ENCODE data around the gene FOXI1.

Gene FOXI1

DNA sequence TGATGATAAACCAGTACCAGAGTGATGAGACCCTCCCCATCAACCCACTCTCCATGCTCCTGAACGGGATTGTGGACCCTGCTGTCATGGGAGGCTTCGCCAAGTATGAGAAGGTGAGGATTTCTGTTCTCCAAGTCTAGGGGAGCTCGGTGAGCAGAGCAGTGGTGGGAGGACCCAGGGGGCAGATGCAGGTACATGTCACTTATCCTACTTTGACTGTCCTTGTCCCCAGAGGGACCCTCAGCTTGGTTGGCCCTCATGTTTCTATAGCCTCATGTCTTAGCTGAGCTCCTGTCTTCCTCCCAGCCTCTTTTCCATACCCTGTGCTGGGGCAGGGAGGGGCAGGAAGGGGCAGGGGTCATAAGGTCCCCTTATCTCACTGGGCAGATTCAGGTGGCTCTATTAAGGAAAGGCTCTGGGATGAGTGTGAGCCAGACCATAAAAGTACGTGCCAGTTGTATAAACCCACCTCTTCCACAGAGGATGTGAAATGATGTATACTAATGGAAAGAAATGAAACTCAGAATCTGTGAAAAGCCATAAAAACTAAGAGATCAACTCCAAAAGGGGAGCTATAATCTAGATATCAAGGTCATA is 38.0 kb upstream of the FOXI1 start:
- Histone ChIP-seq H3K27me3 (peaks cover 0 to 5% of the 10 kb centered on the region in 2 donors), H3K9me3 (no peaks in the 10 kb centered on the region), H3K27ac (no peak overlapping the region), H3K4me1 (no peaks in the 10 kb centered on the region), H3K36me3 (no peaks in the 10 kb centered on the region), H3K4me3 (no peak overlapping the region)
- TF ChIP-seq, protein P1, sequence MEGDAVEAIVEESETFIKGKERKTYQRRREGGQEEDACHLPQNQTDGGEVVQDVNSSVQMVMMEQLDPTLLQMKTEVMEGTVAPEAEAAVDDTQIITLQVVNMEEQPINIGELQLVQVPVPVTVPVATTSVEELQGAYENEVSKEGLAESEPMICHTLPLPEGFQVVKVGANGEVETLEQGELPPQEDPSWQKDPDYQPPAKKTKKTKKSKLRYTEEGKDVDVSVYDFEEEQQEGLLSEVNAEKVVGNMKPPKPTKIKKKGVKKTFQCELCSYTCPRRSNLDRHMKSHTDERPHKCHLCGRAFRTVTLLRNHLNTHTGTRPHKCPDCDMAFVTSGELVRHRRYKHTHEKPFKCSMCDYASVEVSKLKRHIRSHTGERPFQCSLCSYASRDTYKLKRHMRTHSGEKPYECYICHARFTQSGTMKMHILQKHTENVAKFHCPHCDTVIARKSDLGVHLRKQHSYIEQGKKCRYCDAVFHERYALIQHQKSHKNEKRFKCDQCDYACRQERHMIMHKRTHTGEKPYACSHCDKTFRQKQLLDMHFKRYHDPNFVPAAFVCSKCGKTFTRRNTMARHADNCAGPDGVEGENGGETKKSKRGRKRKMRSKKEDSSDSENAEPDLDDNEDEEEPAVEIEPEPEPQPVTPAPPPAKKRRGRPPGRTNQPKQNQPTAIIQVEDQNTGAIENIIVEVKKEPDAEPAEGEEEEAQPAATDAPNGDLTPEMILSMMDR (IDR thresholded peaks at IDR 0.05), result no peak
- no peak for DNase-seq
- intact Hi-C loops (cut with DNase I; ENCODE audit: low total_unique reads), result no loop called here

DNA sequence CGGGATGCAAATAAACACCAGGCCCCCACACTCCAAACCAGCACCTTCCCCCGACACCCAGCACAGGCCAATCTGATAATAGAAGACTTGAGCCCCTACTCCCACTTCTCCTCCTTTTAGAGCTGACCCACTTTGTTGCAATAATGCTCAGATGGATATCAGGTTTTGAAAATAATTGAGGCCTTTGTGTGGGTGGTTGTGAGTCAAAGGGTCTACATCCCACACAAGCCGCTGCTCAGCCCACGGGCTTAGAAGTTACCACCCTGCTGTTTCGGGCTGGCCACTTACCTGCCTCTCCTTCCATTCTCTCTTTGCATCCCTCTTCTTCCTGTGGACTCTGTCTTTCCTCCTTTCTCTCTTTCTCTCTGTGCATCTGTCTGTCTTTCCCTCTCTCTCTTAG is 36.2 kb upstream of the FOXI1 start:
- intact Hi-C loops (cut with DNase I; ENCODE audit: low total_unique reads), result no loop called here
- H3K36me3 ChIP-seq, result no peaks in the 10 kb centered on the region
- H3K4me1 ChIP-seq, result no peaks in the 10 kb centered on the region
- H3K27ac ChIP-seq, result no peak overlapping the region
- TF ChIP-seq, protein P1 (IDR thresholded peaks at IDR 0.05), result no peak
- H3K4me3 ChIP-seq, result no peak overlapping the region
- H3K9me3 ChIP-seq, result no peaks in the 10 kb centered on the region
- peaks cover 0 to 5% of the 10 kb centered on the region in 2 donors for H3K27me3 ChIP-seq
- no peak for DNase-seq

DNA sequence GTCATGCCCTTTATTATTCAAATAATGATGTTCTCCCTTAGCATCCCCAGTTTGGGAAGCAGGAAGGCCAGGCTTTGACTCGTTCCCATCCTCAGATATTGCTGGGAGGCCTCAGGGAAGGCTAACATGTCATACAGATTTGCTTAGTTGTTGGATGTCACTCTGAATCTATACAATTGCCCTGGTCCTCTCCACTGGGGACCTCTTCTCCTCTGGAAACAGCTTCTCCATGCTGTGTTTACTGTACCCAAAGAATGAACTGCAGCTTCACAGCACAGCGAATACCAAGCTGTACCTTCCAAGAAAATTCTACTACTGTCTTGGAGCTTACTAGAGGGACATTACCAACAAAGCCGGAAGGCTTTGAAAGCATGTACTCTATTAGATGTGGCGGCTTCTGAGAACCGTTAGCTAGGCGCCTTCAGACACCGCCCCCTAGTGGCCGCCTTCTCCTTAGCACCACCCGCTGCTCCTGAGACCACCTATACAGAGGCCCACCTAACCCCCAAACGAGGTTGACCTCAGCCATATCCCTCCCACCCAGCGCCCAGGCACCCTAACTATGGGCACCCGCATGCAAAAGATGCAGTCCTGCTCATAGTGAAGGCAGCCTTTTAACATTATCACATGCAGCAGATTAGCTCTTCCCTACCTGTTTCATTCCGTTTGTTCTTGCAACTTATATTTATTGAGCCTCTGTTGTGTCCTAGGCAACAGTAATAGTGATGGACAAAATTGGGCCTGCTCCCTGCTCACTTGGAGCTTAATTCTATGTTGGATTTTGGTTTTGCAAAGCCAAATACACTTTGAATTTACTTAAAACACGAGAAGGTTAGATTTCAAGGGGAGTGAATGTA is 34.9 kb upstream of the FOXI1 start:
- H3K9me3 ChIP-seq, result no peaks in the 10 kb centered on the region
- intact Hi-C loops (cut with DNase I; ENCODE audit: low total_unique reads), result no loop called here
- TF ChIP-seq, protein P1 (IDR thresholded peaks at IDR 0.05), result peak; percentile 11 to 36
- no peak for DNase-seq
- H3K36me3 ChIP-seq, result no peaks in the 10 kb centered on the region
- no peak overlapping the region for H3K4me3 ChIP-seq
- H3K4me1 ChIP-seq, result no peaks in the 10 kb centered on the region
- no peak overlapping the region for H3K27ac ChIP-seq
- H3K27me3 ChIP-seq, result peaks cover 0 to 5% of the 10 kb centered on the region in 2 donors

DNA sequence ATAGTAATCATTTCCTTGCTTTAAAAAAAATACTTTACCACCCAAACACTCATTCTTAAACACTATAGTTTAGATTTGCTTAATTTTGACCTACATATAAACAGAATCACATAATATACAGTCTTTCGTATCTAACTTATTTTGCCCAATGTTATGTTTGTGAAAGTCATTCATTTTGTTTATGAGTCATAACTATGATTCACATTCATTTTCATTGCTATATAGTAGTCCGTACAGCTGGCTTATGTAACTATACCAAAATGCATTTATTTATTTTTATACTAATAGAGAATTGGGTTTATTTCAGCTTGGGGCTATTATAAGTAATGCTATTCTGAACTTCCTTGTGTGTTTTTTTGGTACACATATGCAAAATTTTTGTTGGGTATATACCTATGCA is 33.9 kb upstream of the FOXI1 start:
- TF ChIP-seq, protein P1 (IDR thresholded peaks at IDR 0.05), result no peak
- Histone ChIP-seq H3K36me3 (no peaks in the 10 kb centered on the region), H3K27me3 (peaks cover 0 to 5% of the 10 kb centered on the region in 2 donors), H3K4me1 (no peaks in the 10 kb centered on the region), H3K4me3 (no peak overlapping the region), H3K27ac (no peak overlapping the region), H3K9me3 (no peaks in the 10 kb centered on the region)
- DNase-seq, result no peak
- intact Hi-C loops (cut with DNase I; ENCODE audit: low total_unique reads), result no loop called here

DNA sequence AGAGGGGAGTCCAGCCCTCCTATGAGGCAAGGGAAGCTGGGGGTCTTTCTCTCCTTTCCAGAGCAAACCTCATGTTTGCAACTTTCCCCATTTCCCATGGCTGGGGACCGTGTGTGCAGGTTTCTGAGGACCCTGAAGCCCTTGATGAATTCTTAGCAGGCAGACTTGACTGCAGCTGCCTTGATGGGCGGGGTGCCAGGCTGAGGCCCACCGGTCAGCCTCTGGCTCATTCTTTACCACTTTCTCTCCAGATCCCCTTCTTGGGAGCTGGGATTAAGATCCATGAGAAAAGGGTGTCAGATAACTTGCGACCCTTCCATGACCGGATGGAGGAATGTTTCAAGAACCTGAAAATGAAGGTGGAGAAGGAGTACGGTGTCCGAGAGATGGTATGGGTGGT is 30.0 kb upstream of the FOXI1 start:
- no peaks in the 10 kb centered on the region for H3K4me1 ChIP-seq
- H3K4me3 ChIP-seq, result no peak overlapping the region
- TF ChIP-seq, protein P1 (IDR thresholded peaks at IDR 0.05), result no peak
- H3K36me3 ChIP-seq, result no peaks in the 10 kb centered on the region
- no peak for DNase-seq
- intact Hi-C loops (cut with DNase I; ENCODE audit: low total_unique reads), result no loop called here
- H3K27ac ChIP-seq, result no peak overlapping the region
- H3K9me3 ChIP-seq, result no peaks in the 10 kb centered on the region
- no peaks in the 10 kb centered on the region for H3K27me3 ChIP-seq

Data from tibial artery (tissue), 4 donors.